Uterus (tissue), 2 donors: ENCODE measurements around the gene ZNF746.

Experiments
- CTCF ChIP-seq, 4 experiments: fragments of 200-600 bp in 2 of 4; fragments of 450-650 bp in 2 of 4; sonication (generic) in 2 of 4; IDR thresholded peaks; one replicate each; pipeline ENCODE4 v1.5.1; 2016 to 2019; ENCODE audit warnings: antibody characterized with exemption in 4 of 4, mild to moderate bottlenecking in 2 of 4, moderate library complexity in 1 of 4
- POLR2A ChIP-seq, 2 donors: fragments of 450-650 bp; IDR thresholded peaks; one replicate each; pipeline ENCODE4 v1.6.1; 2016; ENCODE audit warnings: antibody characterized with exemption in 2 of 2, mild to moderate bottlenecking in 1 of 2, moderate library complexity in 1 of 2

GRCh38 chr7:149510248-149510647 lies 12.6 kb upstream of the ZNF746 start:
- no peak for TF ChIP-seq CTCF (IDR thresholded peaks at IDR 0.05)
- TF ChIP-seq POLR2A (IDR thresholded peaks at IDR 0.05) = no peak
